ENCODE measurements around the gene LARP7.

GRCh38 chr4:112648263-112649054 lies 11.5 kb downstream of the LARP7 start:
- no peak for TF ChIP-seq CTCF (conservative IDR thresholded peaks at IDR 0.05; ENCODE audit: low read length)
- TF ChIP-seq EZH2phosphoT487 (IDR thresholded peaks at IDR 0.05; ENCODE audit: borderline replicate concordance): no peak

All from Loucy (cell line).